Activated CD4-positive, alpha-beta memory T cell treated with anti-CD3 and anti-CD28 coated beads, Interleukin-2, amount 10 ng/mL, durations not matched to agents 7 days and 5 days (primary cell): ENCODE data around the gene PTX3. TPM values are rescaled to one million over a fixed set of nuclear protein-coding genes. Genes with fewer than 3 reads are reported as not detected.

Source experiments
- CTCF ChIA-PET: fragments of 350-600 bp; sonication (Branson Sonifier 250); formaldehyde crosslinking; loops from one replicate; lab custom pipeline; 2021; ENCODE audit warnings: antibody characterized with exemption, inconsistent platforms; lab: Charles Lee
- POLR2A ChIA-PET: fragments of 350-600 bp; sonication (Branson Sonifier 250); formaldehyde crosslinking; loops from one replicate; lab custom pipeline; 2021; ENCODE audit warnings: antibody characterized with exemption; lab: Charles Lee
- DNase-seq: peaks from one replicate; pipeline ENCODE4 v3.0.0-alpha.2; 2020
- H3K27ac Mint-ChIP-seq: one replicate; pipeline ENCODE4 v1.8.0; 2021; ENCODE audit warnings: mild to moderate bottlenecking, mixed read lengths
- H3K27me3 Mint-ChIP-seq: one replicate; pipeline ENCODE4 v1.8.0; 2021; ENCODE audit warnings: mixed read lengths
- H3K36me3 Mint-ChIP-seq: one replicate; pipeline ENCODE4 v1.8.0; 2021; ENCODE audit warnings: low read depth, mixed read lengths
- H3K4me1 Mint-ChIP-seq: one replicate; pipeline ENCODE4 v1.8.0; 2021; ENCODE audit warnings: mixed read lengths
- H3K4me3 Mint-ChIP-seq: one replicate; pipeline ENCODE4 v1.8.0; 2021; ENCODE audit warnings: mild to moderate bottlenecking, mixed read lengths
- H3K9me3 Mint-ChIP-seq: one replicate; pipeline ENCODE4 v1.8.0; 2021; ENCODE audit warnings: mixed read lengths
- total RNA-seq, 2 experiments: library from RNA; stranded (reverse); gene quantifications; one replicate each; pipeline ENCODE4 v1.2.3, GENCODE V29; 2021

PTX3 gene
- total RNA-seq, 2 experiments from 2014 or later, result not detected

GRCh38 chr3:157441102-157441624, 4.5 kb downstream of the PTX3 start:
- no peak overlapping the region for H3K4me3 Mint-ChIP-seq
- no peak for DNase-seq
- H3K36me3 Mint-ChIP-seq, result no peaks in the 10 kb centered on the region
- H3K4me1 Mint-ChIP-seq, result peaks cover 9% of the 10 kb centered on the region
- no peak overlapping the region for H3K27ac Mint-ChIP-seq
- POLR2A ChIA-PET, result no interaction called here
- peaks cover 32% of the 10 kb centered on the region for H3K27me3 Mint-ChIP-seq
- H3K9me3 Mint-ChIP-seq, result no peaks in the 10 kb centered on the region
- CTCF ChIA-PET, result no interaction called here

- H3K4me1 Mint-ChIP-seq, result no peaks in the 10 kb centered on the region
- H3K27ac Mint-ChIP-seq, result no peak overlapping the region
- ChIA-PET POLR2A (no interaction called here), CTCF (no interaction called here)
- DNase-seq, result no peak
- no peaks in the 10 kb centered on the region for H3K36me3 Mint-ChIP-seq
- H3K27me3 Mint-ChIP-seq, result peaks cover 19% of the 10 kb centered on the region
- H3K4me3 Mint-ChIP-seq, result no peak overlapping the region
- no peaks in the 10 kb centered on the region for H3K9me3 Mint-ChIP-seq
These were observed 6.1 kb downstream of the PTX3 start for GRCh38 chr3:157442729-157443128.

- CTCF ChIA-PET, result no interaction called here
- no peaks in the 10 kb centered on the region for H3K4me1 Mint-ChIP-seq
- H3K36me3 Mint-ChIP-seq, result no peaks in the 10 kb centered on the region
These were observed 7.5 kb downstream of the PTX3 start for GRCh38 chr3:157443905-157444796.

GRCh38 chr3:157444797-157445184, 8.1 kb downstream of the PTX3 start:
- Mint-ChIP-seq H3K4me1 (no peaks in the 10 kb centered on the region), H3K4me3 (no peak overlapping the region), H3K27ac (no peak overlapping the region), H3K9me3 (no peaks in the 10 kb centered on the region), H3K36me3 (no peaks in the 10 kb centered on the region), H3K27me3 (peaks cover under 1% of the 10 kb centered on the region)
- DNase-seq, result no peak
- CTCF ChIA-PET, result no interaction called here
- POLR2A ChIA-PET, result no interaction called here

More at GRCh38 chr3:157443905-157444796, 7.5 kb downstream of the PTX3 start:
- POLR2A ChIA-PET, result no interaction called here
- Mint-ChIP-seq H3K27ac (no peak overlapping the region), H3K9me3 (no peaks in the 10 kb centered on the region), H3K27me3 (peaks cover 5% of the 10 kb centered on the region), H3K4me3 (no peak overlapping the region)
- DNase-seq, result no peak

GRCh38 chr3:157445857-157446256, 9.2 kb downstream of the PTX3 start:
- Mint-ChIP-seq H3K36me3 (no peaks in the 10 kb centered on the region), H3K27ac (no peak overlapping the region), H3K27me3 (no peaks in the 10 kb centered on the region), H3K4me1 (no peaks in the 10 kb centered on the region), H3K9me3 (no peaks in the 10 kb centered on the region), H3K4me3 (no peak overlapping the region)
- CTCF ChIA-PET, result no interaction called here
- POLR2A ChIA-PET, result no interaction called here
- DNase-seq, result no peak

- POLR2A ChIA-PET, result no interaction called here
- Mint-ChIP-seq H3K4me3 (no peak overlapping the region), H3K4me1 (no peaks in the 10 kb centered on the region), H3K36me3 (no peaks in the 10 kb centered on the region), H3K27ac (no peak overlapping the region), H3K27me3 (no peaks in the 10 kb centered on the region), H3K9me3 (no peaks in the 10 kb centered on the region)
- CTCF ChIA-PET, result no interaction called here
- no peak for DNase-seq
These were observed 10.5 kb downstream of the PTX3 start for GRCh38 chr3:157447026-157447694.

GRCh38 chr3:157452097-157452496, 15.4 kb downstream of the PTX3 start:
- no peak for DNase-seq
- no peaks in the 10 kb centered on the region for H3K36me3 Mint-ChIP-seq
- H3K9me3 Mint-ChIP-seq, result no peaks in the 10 kb centered on the region
- POLR2A ChIA-PET, result no interaction called here
- H3K4me1 Mint-ChIP-seq, result no peaks in the 10 kb centered on the region
- H3K4me3 Mint-ChIP-seq, result no peak overlapping the region
- H3K27ac Mint-ChIP-seq, result no peak overlapping the region
- H3K27me3 Mint-ChIP-seq, result peaks cover 6% of the 10 kb centered on the region
- CTCF ChIA-PET, result no interaction called here

- no peak for DNase-seq
- Mint-ChIP-seq H3K4me1 (no peaks in the 10 kb centered on the region), H3K36me3 (no peaks in the 10 kb centered on the region), H3K9me3 (no peaks in the 10 kb centered on the region), H3K27ac (no peak overlapping the region), H3K4me3 (no peak overlapping the region), H3K27me3 (peaks cover 10% of the 10 kb centered on the region)
- ChIA-PET POLR2A (no interaction called here), CTCF (no interaction called here)
These were observed 17.2 kb downstream of the PTX3 start for GRCh38 chr3:157453824-157454223.

GRCh38 chr3:157459706-157460105, 23.1 kb downstream of the PTX3 start:
- DNase-seq, result no peak
- Mint-ChIP-seq H3K27ac (no peak overlapping the region), H3K9me3 (no peaks in the 10 kb centered on the region), H3K4me1 (no peaks in the 10 kb centered on the region), H3K4me3 (no peak overlapping the region), H3K27me3 (peaks cover 7% of the 10 kb centered on the region), H3K36me3 (no peaks in the 10 kb centered on the region)
- ChIA-PET CTCF (no interaction called here), POLR2A (no interaction called here)

GRCh38 chr3:157460253-157460652, 23.6 kb downstream of the PTX3 start:
- H3K9me3 Mint-ChIP-seq, result no peaks in the 10 kb centered on the region
- POLR2A ChIA-PET, result no interaction called here
- no peak overlapping the region for H3K27ac Mint-ChIP-seq
- CTCF ChIA-PET, result no interaction called here
- DNase-seq, result no peak
- H3K4me1 Mint-ChIP-seq, result no peaks in the 10 kb centered on the region
- H3K27me3 Mint-ChIP-seq, result peaks cover 7% of the 10 kb centered on the region
- H3K4me3 Mint-ChIP-seq, result no peak overlapping the region
- H3K36me3 Mint-ChIP-seq, result no peaks in the 10 kb centered on the region

- H3K4me3 Mint-ChIP-seq, result no peak overlapping the region
- POLR2A ChIA-PET, result no interaction called here
- CTCF ChIA-PET, result no interaction called here
- H3K36me3 Mint-ChIP-seq, result no peaks in the 10 kb centered on the region
- no peaks in the 10 kb centered on the region for H3K9me3 Mint-ChIP-seq
- H3K27ac Mint-ChIP-seq, result no peak overlapping the region
- DNase-seq, result no peak
- no peaks in the 10 kb centered on the region for H3K4me1 Mint-ChIP-seq
- H3K27me3 Mint-ChIP-seq, result no peaks in the 10 kb centered on the region
These were observed 27.2 kb downstream of the PTX3 start for GRCh38 chr3:157463816-157464215.

GRCh38 chr3:157464321-157464720, 27.7 kb downstream of the PTX3 start:
- H3K27ac Mint-ChIP-seq, result no peak overlapping the region
- DNase-seq, result no peak
- no peaks in the 10 kb centered on the region for H3K27me3 Mint-ChIP-seq
- ChIA-PET CTCF (no interaction called here), POLR2A (no interaction called here)
- no peaks in the 10 kb centered on the region for H3K9me3 Mint-ChIP-seq
- H3K4me1 Mint-ChIP-seq, result no peaks in the 10 kb centered on the region
- H3K36me3 Mint-ChIP-seq, result no peaks in the 10 kb centered on the region
- H3K4me3 Mint-ChIP-seq, result no peak overlapping the region

- Mint-ChIP-seq H3K4me3 (no peak overlapping the region), H3K27ac (no peak overlapping the region), H3K27me3 (no peaks in the 10 kb centered on the region), H3K4me1 (no peaks in the 10 kb centered on the region), H3K36me3 (no peaks in the 10 kb centered on the region), H3K9me3 (no peaks in the 10 kb centered on the region)
- POLR2A ChIA-PET, result no interaction called here
- CTCF ChIA-PET, result no interaction called here
- no peak for DNase-seq
These were observed 29.1 kb downstream of the PTX3 start for GRCh38 chr3:157465741-157466140.
